ENCODE measurements around the gene CALU. TPM values are rescaled to one million over a fixed set of nuclear protein-coding genes. Genes with fewer than 3 reads are reported as not detected.

CALU gene
- total RNA-seq, 2 donors from 2014 or later, result 36.3 to 45.8 TPM

GRCh38 chr7:128783143-128783861, 44.1 kb downstream of the CALU start:
- DNase-seq (peak in 3 of 4 donors; percentile 41 to 44 (median 43)), ATAC-seq (no peak)
- H3K36me3 ChIP-seq (replicated peaks in 1 of 2; ENCODE audit: insufficient read depth in 1 of 2, low read depth in 2 of 2), result no peaks in the 10 kb centered on the region
- H3K4me3 ChIP-seq, result no peak overlapping the region
- H3K27ac ChIP-seq, result no peak overlapping the region
- no peaks in the 10 kb centered on the region for H3K4me1 ChIP-seq
- no peaks in the 10 kb centered on the region for H3K27me3 ChIP-seq
- no peaks in the 10 kb centered on the region for H3K9me3 ChIP-seq
- 54 to 57% methylated on average over 14 to 15 of the region's 15 CpGs for WGBS, 2 donors
- no peak for TF ChIP-seq POLR2A (IDR thresholded peaks at IDR 0.05)
- TF ChIP-seq CTCF (IDR thresholded peaks at IDR 0.05), result no peak
- intact Hi-C loops (cut with DNase I), result no loop called here

GRCh38 chr7:128785738-128786137, 46.6 kb downstream of the CALU start:
- no peak for TF ChIP-seq POLR2A (IDR thresholded peaks at IDR 0.05)
- no peaks in the 10 kb centered on the region for H3K36me3 ChIP-seq (replicated peaks in 1 of 2; ENCODE audit: insufficient read depth in 1 of 2, low read depth in 2 of 2)
- intact Hi-C loops (cut with DNase I), result no loop called here
- H3K4me3 ChIP-seq, result no peak overlapping the region
- DNase-seq, result no peak
- no peak overlapping the region for H3K27ac ChIP-seq
- H3K27me3 ChIP-seq, result no peaks in the 10 kb centered on the region
- no peak for ATAC-seq
- H3K4me1 ChIP-seq, result peaks cover 6% of the 10 kb centered on the region
- WGBS, 2 donors, result 80 to 83% methylated on average over 3 of the region's 3 CpGs
- H3K9me3 ChIP-seq, result no peaks in the 10 kb centered on the region

- Histone ChIP-seq H3K4me3 (no peak overlapping the region), H3K36me3 (replicated peaks in 1 of 2; ENCODE audit: insufficient read depth in 1 of 2, low read depth in 2 of 2) (no peaks in the 10 kb centered on the region), H3K4me1 (peaks cover 15% of the 10 kb centered on the region), H3K9me3 (no peaks in the 10 kb centered on the region), H3K27me3 (no peaks in the 10 kb centered on the region), H3K27ac (no peak overlapping the region)
- 54 to 61% methylated on average over 6 to 9 of the region's 9 CpGs for WGBS, 2 donors
- intact Hi-C loops (cut with DNase I), result no loop called here
- TF ChIP-seq CTCF (IDR thresholded peaks at IDR 0.05), result no peak
- TF ChIP-seq POLR2A (IDR thresholded peaks at IDR 0.05), result no peak
- ATAC-seq, result no peak
- DNase-seq, result no peak
These were observed 49.6 kb downstream of the CALU start for GRCh38 chr7:128788446-128789412.

GRCh38 chr7:128790315-128791041, 51.3 kb downstream of the CALU start:
- intact Hi-C loops (cut with DNase I), result no loop called here
- Histone ChIP-seq H3K27ac (peak overlapping the region in 1 of 4 donors; percentile 25), H3K27me3 (no peaks in the 10 kb centered on the region), H3K36me3 (replicated peaks in 1 of 2; ENCODE audit: insufficient read depth in 1 of 2, low read depth in 2 of 2) (no peaks in the 10 kb centered on the region), H3K9me3 (no peaks in the 10 kb centered on the region), H3K4me1 (peaks cover 15% of the 10 kb centered on the region), H3K4me3 (peak overlapping the region; percentile 74 to 85)
- no peak for ATAC-seq
- TF ChIP-seq CTCF (IDR thresholded peaks at IDR 0.05) (no peak), POLR2A (IDR thresholded peaks at IDR 0.05) (no peak)
- whole genome bisulfite sequencing, 2 donors, result 23 to 48% methylated on average over 15 to 30 of the region's 45 CpGs
- DNase-seq, result no peak

Data from body of pancreas (tissue), 4 donors.